Midbrain (tissue), 1 donor: ENCODE measurements around the gene RERE.
A peak's percentile ranks its signal among the peaks of the same experiment; 100 is the strongest.
"Not testable (repeated sequence)": the region's sequence is repeated elsewhere in the genome, so short reads cannot be mapped to it uniquely, and the experiment has no call there.

Experiments
- DNase-seq: peaks from one replicate; lab custom pipeline; 2025; lab: John Stamatoyannopoulos, UW

The RERE gene

GRCh38 chr1:8448911-8449661 lies 368.4 kb downstream of the RERE start:
- peak; percentile 16 for DNase-seq

GRCh38 chr1:8448505-8448904 lies 368.9 kb downstream of the RERE start:
- DNase-seq, result not testable (repeated sequence)

GRCh38 chr1:8447616-8448150 lies 369.8 kb downstream of the RERE start:
- no peak for DNase-seq

- not testable (repeated sequence) for DNase-seq
These were observed 371.3 kb downstream of the RERE start for GRCh38 chr1:8446119-8446518.

- DNase-seq, result no peak
These were observed 373.8 kb downstream of the RERE start for GRCh38 chr1:8443558-8444194.

GRCh38 chr1:8441426-8441825 lies 376.0 kb downstream of the RERE start:
- DNase-seq, result no peak

- DNase-seq, result peak; percentile 80
These were observed 378.3 kb downstream of the RERE start for GRCh38 chr1:8439015-8439702.

GRCh38 chr1:8438489-8438888 lies 379.0 kb downstream of the RERE start:
- no peak for DNase-seq

GRCh38 chr1:8437347-8437746 lies 380.1 kb downstream of the RERE start:
- DNase-seq, result no peak

GRCh38 chr1:8435569-8436071 lies 381.8 kb downstream of the RERE start:
- no peak for DNase-seq

GRCh38 chr1:8434101-8434500 lies 383.3 kb downstream of the RERE start:
- DNase-seq, result no peak

- no peak for DNase-seq
These were observed 385.7 kb downstream of the RERE start for GRCh38 chr1:8431784-8432183.

- DNase-seq, result no peak
These were observed 386.4 kb downstream of the RERE start for GRCh38 chr1:8431019-8431418.

- DNase-seq, result no peak
These were observed 387.0 kb downstream of the RERE start for GRCh38 chr1:8430476-8430875.

- no peak for DNase-seq
These were observed 387.8 kb downstream of the RERE start for GRCh38 chr1:8429549-8430110.

GRCh38 chr1:8428441-8428840 lies 389.0 kb downstream of the RERE start:
- DNase-seq, result no peak

GRCh38 chr1:8427986-8428385 lies 389.5 kb downstream of the RERE start:
- no peak for DNase-seq

GRCh38 chr1:8427493-8427892 lies 389.9 kb downstream of the RERE start:
- DNase-seq, result no peak

- DNase-seq, result no peak
These were observed 390.4 kb downstream of the RERE start for GRCh38 chr1:8426996-8427395.

- no peak for DNase-seq
These were observed 391.7 kb downstream of the RERE start for GRCh38 chr1:8425781-8426161.

- DNase-seq, result no peak
These were observed 392.2 kb downstream of the RERE start for GRCh38 chr1:8425150-8425780.
